Measurements from ENCODE around the gene DPP6.
"Not testable (repeated sequence)": the region's sequence is repeated elsewhere in the genome, so short reads cannot be mapped to it uniquely, and the experiment has no call there.

DNA sequence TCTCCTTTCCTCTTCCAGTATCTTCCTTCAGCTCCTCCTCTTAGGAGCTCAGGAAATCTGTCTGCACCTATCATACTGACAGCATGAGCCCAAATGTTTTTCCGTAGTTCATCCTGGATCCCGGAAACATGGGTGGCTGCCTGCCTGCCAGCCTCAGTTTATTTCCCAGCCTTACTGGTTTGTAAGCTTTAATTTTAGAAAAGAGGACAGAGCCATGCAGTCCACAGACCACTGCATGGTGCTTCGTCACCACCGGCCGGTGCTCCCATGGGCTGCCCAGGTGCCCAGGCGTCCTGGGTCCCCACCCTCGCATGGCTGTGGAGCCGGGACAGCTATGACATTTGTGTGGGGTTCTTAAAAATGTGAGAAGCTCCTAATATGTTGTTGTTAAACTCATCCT, 24.4 kb upstream of the DPP6 start:
- TF ChIP-seq, protein P1, sequence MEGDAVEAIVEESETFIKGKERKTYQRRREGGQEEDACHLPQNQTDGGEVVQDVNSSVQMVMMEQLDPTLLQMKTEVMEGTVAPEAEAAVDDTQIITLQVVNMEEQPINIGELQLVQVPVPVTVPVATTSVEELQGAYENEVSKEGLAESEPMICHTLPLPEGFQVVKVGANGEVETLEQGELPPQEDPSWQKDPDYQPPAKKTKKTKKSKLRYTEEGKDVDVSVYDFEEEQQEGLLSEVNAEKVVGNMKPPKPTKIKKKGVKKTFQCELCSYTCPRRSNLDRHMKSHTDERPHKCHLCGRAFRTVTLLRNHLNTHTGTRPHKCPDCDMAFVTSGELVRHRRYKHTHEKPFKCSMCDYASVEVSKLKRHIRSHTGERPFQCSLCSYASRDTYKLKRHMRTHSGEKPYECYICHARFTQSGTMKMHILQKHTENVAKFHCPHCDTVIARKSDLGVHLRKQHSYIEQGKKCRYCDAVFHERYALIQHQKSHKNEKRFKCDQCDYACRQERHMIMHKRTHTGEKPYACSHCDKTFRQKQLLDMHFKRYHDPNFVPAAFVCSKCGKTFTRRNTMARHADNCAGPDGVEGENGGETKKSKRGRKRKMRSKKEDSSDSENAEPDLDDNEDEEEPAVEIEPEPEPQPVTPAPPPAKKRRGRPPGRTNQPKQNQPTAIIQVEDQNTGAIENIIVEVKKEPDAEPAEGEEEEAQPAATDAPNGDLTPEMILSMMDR (conservative IDR thresholded peaks at IDR 0.05) = not testable (repeated sequence)
- TF ChIP-seq EZH2 (IDR thresholded peaks at IDR 0.05; ENCODE audit: low read depth) = not testable (repeated sequence)
